ENCODE results near the gene C12orf42.

C12orf42 gene

GRCh38 chr12:103468837-103469236 is 26.9 kb downstream of the C12orf42 start:
- H3K9ac ChIP-seq (ENCODE audit: insufficient read length, low read depth) = no peak overlapping the region
- H3K4me3 ChIP-seq (ENCODE audit: insufficient read length, low read depth) = no peak overlapping the region
- no peaks in the 10 kb centered on the region for H3K36me3 ChIP-seq (ENCODE audit: insufficient read depth, insufficient read length, low read length)
- no peaks in the 10 kb centered on the region for H3K27me3 ChIP-seq (ENCODE audit: insufficient read depth, insufficient read length)
- no peak for TF ChIP-seq SUZ12 (IDR thresholded peaks at IDR 0.05; ENCODE audit: extremely low read depth, insufficient read depth, insufficient read length)
- TF ChIP-seq ZNF274 (IDR thresholded peaks at IDR 0.05; ENCODE audit: low read depth, low read length) = no peak
- TF ChIP-seq YY1 (IDR thresholded peaks at IDR 0.05; ENCODE audit: insufficient read depth, insufficient read length) = no peak
- H3K4me1 ChIP-seq (ENCODE audit: insufficient read depth, insufficient read length) = no peaks in the 10 kb centered on the region
- H3K9me3 ChIP-seq (ENCODE audit: insufficient read depth, low read length) = 0 out of 2 replicates have a peak, but pooled peaks cover 4% of the 10 kb centered on the region
- DNase-seq (ENCODE audit: low read depth, low spot score) = peak; percentile 23

- H3K4me3 ChIP-seq (ENCODE audit: insufficient read length, low read depth) = no peak overlapping the region
- no peak for DNase-seq (ENCODE audit: low read depth, low spot score)
- no peak for TF ChIP-seq SUZ12 (IDR thresholded peaks at IDR 0.05; ENCODE audit: extremely low read depth, insufficient read depth, insufficient read length)
- no peak for TF ChIP-seq YY1 (IDR thresholded peaks at IDR 0.05; ENCODE audit: insufficient read depth, insufficient read length)
- TF ChIP-seq ZNF274 (IDR thresholded peaks at IDR 0.05; ENCODE audit: low read depth, low read length) = no peak
- no peaks in the 10 kb centered on the region for H3K4me1 ChIP-seq (ENCODE audit: insufficient read depth, insufficient read length)
- no peak overlapping the region for H3K9ac ChIP-seq (ENCODE audit: insufficient read length, low read depth)
- no peaks in the 10 kb centered on the region for H3K27me3 ChIP-seq (ENCODE audit: insufficient read depth, insufficient read length)
- H3K9me3 ChIP-seq (ENCODE audit: insufficient read depth, low read length) = no peaks in the 10 kb centered on the region
- H3K36me3 ChIP-seq (ENCODE audit: insufficient read depth, insufficient read length, low read length) = no peaks in the 10 kb centered on the region
These were observed 33.1 kb downstream of the C12orf42 start for GRCh38 chr12:103462675-103463074.

- no peak for TF ChIP-seq ZNF274 (IDR thresholded peaks at IDR 0.05; ENCODE audit: low read depth, low read length)
- TF ChIP-seq SUZ12 (IDR thresholded peaks at IDR 0.05; ENCODE audit: extremely low read depth, insufficient read depth, insufficient read length) = no peak
- TF ChIP-seq YY1 (IDR thresholded peaks at IDR 0.05; ENCODE audit: insufficient read depth, insufficient read length) = no peak
These were observed 38.3 kb downstream of the C12orf42 start for GRCh38 chr12:103457471-103457870.

GRCh38 chr12:103456006-103456405 is 39.8 kb downstream of the C12orf42 start:
- H3K9me3 ChIP-seq (ENCODE audit: insufficient read depth, low read length) = no peaks in the 10 kb centered on the region
- H3K4me3 ChIP-seq (ENCODE audit: insufficient read length, low read depth) = no peak overlapping the region
- no peaks in the 10 kb centered on the region for H3K4me1 ChIP-seq (ENCODE audit: insufficient read depth, insufficient read length)
- H3K36me3 ChIP-seq (ENCODE audit: insufficient read depth, insufficient read length, low read length) = no peaks in the 10 kb centered on the region
- no peaks in the 10 kb centered on the region for H3K27me3 ChIP-seq (ENCODE audit: insufficient read depth, insufficient read length)
- no peak for TF ChIP-seq ZNF274 (IDR thresholded peaks at IDR 0.05; ENCODE audit: low read depth, low read length)
- TF ChIP-seq SUZ12 (IDR thresholded peaks at IDR 0.05; ENCODE audit: extremely low read depth, insufficient read depth, insufficient read length) = no peak
- no peak for TF ChIP-seq YY1 (IDR thresholded peaks at IDR 0.05; ENCODE audit: insufficient read depth, insufficient read length)
- no peak for DNase-seq (ENCODE audit: low read depth, low spot score)
- H3K9ac ChIP-seq (ENCODE audit: insufficient read length, low read depth) = no peak overlapping the region

More at GRCh38 chr12:103457471-103457870, 38.3 kb downstream of the C12orf42 start:
- Histone ChIP-seq H3K4me3 (ENCODE audit: insufficient read length, low read depth) (no peak overlapping the region), H3K4me1 (ENCODE audit: insufficient read depth, insufficient read length) (no peaks in the 10 kb centered on the region), H3K9me3 (ENCODE audit: insufficient read depth, low read length) (no peaks in the 10 kb centered on the region), H3K27me3 (ENCODE audit: insufficient read depth, insufficient read length) (no peaks in the 10 kb centered on the region), H3K36me3 (ENCODE audit: insufficient read depth, insufficient read length, low read length) (no peaks in the 10 kb centered on the region), H3K9ac (ENCODE audit: insufficient read length, low read depth) (no peak overlapping the region)
- DNase-seq (ENCODE audit: low read depth, low spot score) = no peak

GRCh38 chr12:103455020-103455763 is 40.6 kb downstream of the C12orf42 start:
- no peak overlapping the region for H3K9ac ChIP-seq (ENCODE audit: insufficient read length, low read depth)
- no peak overlapping the region for H3K4me3 ChIP-seq (ENCODE audit: insufficient read length, low read depth)
- no peak for TF ChIP-seq SUZ12 (IDR thresholded peaks at IDR 0.05; ENCODE audit: extremely low read depth, insufficient read depth, insufficient read length)
- TF ChIP-seq ZNF274 (IDR thresholded peaks at IDR 0.05; ENCODE audit: low read depth, low read length) = no peak
- TF ChIP-seq YY1 (IDR thresholded peaks at IDR 0.05; ENCODE audit: insufficient read depth, insufficient read length) = no peak
- H3K4me1 ChIP-seq (ENCODE audit: insufficient read depth, insufficient read length) = no peaks in the 10 kb centered on the region
- H3K36me3 ChIP-seq (ENCODE audit: insufficient read depth, insufficient read length, low read length) = no peaks in the 10 kb centered on the region
- no peaks in the 10 kb centered on the region for H3K9me3 ChIP-seq (ENCODE audit: insufficient read depth, low read length)
- H3K27me3 ChIP-seq (ENCODE audit: insufficient read depth, insufficient read length) = no peaks in the 10 kb centered on the region
- DNase-seq (ENCODE audit: low read depth, low spot score) = no peak

GRCh38 chr12:103444983-103445382 is 50.8 kb downstream of the C12orf42 start:
- no peaks in the 10 kb centered on the region for H3K4me1 ChIP-seq (ENCODE audit: insufficient read depth, insufficient read length)
- H3K9ac ChIP-seq (ENCODE audit: insufficient read length, low read depth) = no peak overlapping the region
- DNase-seq (ENCODE audit: low read depth, low spot score) = no peak
- H3K36me3 ChIP-seq (ENCODE audit: insufficient read depth, insufficient read length, low read length) = no peaks in the 10 kb centered on the region
- TF ChIP-seq SUZ12 (IDR thresholded peaks at IDR 0.05; ENCODE audit: extremely low read depth, insufficient read depth, insufficient read length) (no peak), ZNF274 (IDR thresholded peaks at IDR 0.05; ENCODE audit: low read depth, low read length) (no peak), YY1 (IDR thresholded peaks at IDR 0.05; ENCODE audit: insufficient read depth, insufficient read length) (no peak)
- H3K4me3 ChIP-seq (ENCODE audit: insufficient read length, low read depth) = no peak overlapping the region
- peaks cover 7% of the 10 kb centered on the region for H3K9me3 ChIP-seq (ENCODE audit: insufficient read depth, low read length)
- H3K27me3 ChIP-seq (ENCODE audit: insufficient read depth, insufficient read length) = no peaks in the 10 kb centered on the region

GRCh38 chr12:103442822-103443221 is 52.9 kb downstream of the C12orf42 start:
- no peak overlapping the region for H3K4me3 ChIP-seq (ENCODE audit: insufficient read length, low read depth)
- TF ChIP-seq YY1 (IDR thresholded peaks at IDR 0.05; ENCODE audit: insufficient read depth, insufficient read length) = no peak
- peaks cover 7% of the 10 kb centered on the region for H3K9me3 ChIP-seq (ENCODE audit: insufficient read depth, low read length)
- H3K27me3 ChIP-seq (ENCODE audit: insufficient read depth, insufficient read length) = no peaks in the 10 kb centered on the region
- H3K4me1 ChIP-seq (ENCODE audit: insufficient read depth, insufficient read length) = no peaks in the 10 kb centered on the region
- no peak overlapping the region for H3K9ac ChIP-seq (ENCODE audit: insufficient read length, low read depth)
- H3K36me3 ChIP-seq (ENCODE audit: insufficient read depth, insufficient read length, low read length) = no peaks in the 10 kb centered on the region
- no peak for DNase-seq (ENCODE audit: low read depth, low spot score)
